Measurements from ENCODE around the gene COASY.

Gene COASY

GRCh38 chr17:42561897-42562387 lies at the start of gene COASY:
Gene COASY, plus strand, starts transcription at chr17:42562148. Its CDS starts 475 bp downstream, at chr17:42562623.
- peaks cover 40% of the 10 kb centered on the region for H3K36me3 ChIP-seq (ENCODE audit: insufficient read depth, insufficient read length, low read length)
- TF ChIP-seq YY1 (IDR thresholded peaks at IDR 0.05; ENCODE audit: insufficient read depth, insufficient read length), result no peak
- no peak for TF ChIP-seq ZNF274 (IDR thresholded peaks at IDR 0.05; ENCODE audit: low read depth, low read length)
- TF ChIP-seq SUZ12 (IDR thresholded peaks at IDR 0.05; ENCODE audit: extremely low read depth, insufficient read depth, insufficient read length), result no peak
- H3K9ac ChIP-seq (ENCODE audit: insufficient read length, low read depth), result peak within 1 kb of the TSS; percentile 87
- no peaks in the 10 kb centered on the region for H3K9me3 ChIP-seq (ENCODE audit: insufficient read depth, low read length)
- peak within 1 kb of the TSS; percentile 93 for H3K4me3 ChIP-seq (ENCODE audit: insufficient read length, low read depth)
- peaks cover 16% of the 10 kb centered on the region for H3K4me1 ChIP-seq (ENCODE audit: insufficient read depth, insufficient read length)
- H3K27me3 ChIP-seq (ENCODE audit: insufficient read depth, insufficient read length), result no peaks in the 10 kb centered on the region
- DNase-seq (ENCODE audit: low read depth, low spot score), result peak; percentile 95

- Histone ChIP-seq H3K27me3 (ENCODE audit: insufficient read depth, insufficient read length) (no peaks in the 10 kb centered on the region), H3K4me3 (ENCODE audit: insufficient read length, low read depth) (no peak overlapping the region), H3K4me1 (ENCODE audit: insufficient read depth, insufficient read length) (peaks cover 5% of the 10 kb centered on the region), H3K36me3 (ENCODE audit: insufficient read depth, insufficient read length, low read length) (peaks cover 64% of the 10 kb centered on the region), H3K9me3 (ENCODE audit: insufficient read depth, low read length) (no peaks in the 10 kb centered on the region), H3K9ac (ENCODE audit: insufficient read length, low read depth) (no peak overlapping the region)
- DNase-seq (ENCODE audit: low read depth, low spot score), result no peak
- TF ChIP-seq YY1 (IDR thresholded peaks at IDR 0.05; ENCODE audit: insufficient read depth, insufficient read length), result no peak
- TF ChIP-seq SUZ12 (IDR thresholded peaks at IDR 0.05; ENCODE audit: extremely low read depth, insufficient read depth, insufficient read length), result no peak
- TF ChIP-seq ZNF274 (IDR thresholded peaks at IDR 0.05; ENCODE audit: low read depth, low read length), result no peak
These were observed 49.7 kb upstream of the COASY start for GRCh38 chr17:42512246-42512645.

GRCh38 chr17:42512733-42513251 lies 49.2 kb upstream of the COASY start:
- Histone ChIP-seq H3K4me3 (ENCODE audit: insufficient read length, low read depth) (no peak overlapping the region), H3K9me3 (ENCODE audit: insufficient read depth, low read length) (no peaks in the 10 kb centered on the region), H3K4me1 (ENCODE audit: insufficient read depth, insufficient read length) (peaks cover 8% of the 10 kb centered on the region), H3K36me3 (ENCODE audit: insufficient read depth, insufficient read length, low read length) (peaks cover 65% of the 10 kb centered on the region), H3K27me3 (ENCODE audit: insufficient read depth, insufficient read length) (no peaks in the 10 kb centered on the region), H3K9ac (ENCODE audit: insufficient read length, low read depth) (no peak overlapping the region)
- TF ChIP-seq YY1 (IDR thresholded peaks at IDR 0.05; ENCODE audit: insufficient read depth, insufficient read length) (no peak), ZNF274 (IDR thresholded peaks at IDR 0.05; ENCODE audit: low read depth, low read length) (no peak), SUZ12 (IDR thresholded peaks at IDR 0.05; ENCODE audit: extremely low read depth, insufficient read depth, insufficient read length) (no peak)
- no peak for DNase-seq (ENCODE audit: low read depth, low spot score)

- no peak overlapping the region for H3K4me3 ChIP-seq (ENCODE audit: insufficient read length, low read depth)
- H3K9me3 ChIP-seq (ENCODE audit: insufficient read depth, low read length), result no peaks in the 10 kb centered on the region
- H3K27me3 ChIP-seq (ENCODE audit: insufficient read depth, insufficient read length), result no peaks in the 10 kb centered on the region
- TF ChIP-seq ZNF274 (IDR thresholded peaks at IDR 0.05; ENCODE audit: low read depth, low read length), result no peak
- TF ChIP-seq YY1 (IDR thresholded peaks at IDR 0.05; ENCODE audit: insufficient read depth, insufficient read length), result no peak
- no peak for TF ChIP-seq SUZ12 (IDR thresholded peaks at IDR 0.05; ENCODE audit: extremely low read depth, insufficient read depth, insufficient read length)
- H3K36me3 ChIP-seq (ENCODE audit: insufficient read depth, insufficient read length, low read length), result peaks cover 63% of the 10 kb centered on the region
- peaks cover 13% of the 10 kb centered on the region for H3K4me1 ChIP-seq (ENCODE audit: insufficient read depth, insufficient read length)
- no peak overlapping the region for H3K9ac ChIP-seq (ENCODE audit: insufficient read length, low read depth)
- no peak for DNase-seq (ENCODE audit: low read depth, low spot score)
These were observed 48.3 kb upstream of the COASY start for GRCh38 chr17:42513686-42514085.

- Histone ChIP-seq H3K36me3 (ENCODE audit: insufficient read depth, insufficient read length, low read length) (peaks cover 58% of the 10 kb centered on the region), H3K4me1 (ENCODE audit: insufficient read depth, insufficient read length) (peaks cover 19% of the 10 kb centered on the region), H3K4me3 (ENCODE audit: insufficient read length, low read depth) (no peak overlapping the region), H3K9ac (ENCODE audit: insufficient read length, low read depth) (no peak overlapping the region), H3K9me3 (ENCODE audit: insufficient read depth, low read length) (no peaks in the 10 kb centered on the region), H3K27me3 (ENCODE audit: insufficient read depth, insufficient read length) (no peaks in the 10 kb centered on the region)
- no peak for TF ChIP-seq SUZ12 (IDR thresholded peaks at IDR 0.05; ENCODE audit: extremely low read depth, insufficient read depth, insufficient read length)
- DNase-seq (ENCODE audit: low read depth, low spot score), result no peak
These were observed 47.7 kb upstream of the COASY start for GRCh38 chr17:42514279-42514678.

- Histone ChIP-seq H3K4me3 (ENCODE audit: insufficient read length, low read depth) (no peak overlapping the region), H3K36me3 (ENCODE audit: insufficient read depth, insufficient read length, low read length) (peaks cover 52% of the 10 kb centered on the region), H3K27me3 (ENCODE audit: insufficient read depth, insufficient read length) (no peaks in the 10 kb centered on the region), H3K4me1 (ENCODE audit: insufficient read depth, insufficient read length) (peaks cover 23% of the 10 kb centered on the region), H3K9ac (ENCODE audit: insufficient read length, low read depth) (no peak overlapping the region), H3K9me3 (ENCODE audit: insufficient read depth, low read length) (no peaks in the 10 kb centered on the region)
- TF ChIP-seq ZNF274 (IDR thresholded peaks at IDR 0.05; ENCODE audit: low read depth, low read length) (no peak), YY1 (IDR thresholded peaks at IDR 0.05; ENCODE audit: insufficient read depth, insufficient read length) (no peak)
- DNase-seq (ENCODE audit: low read depth, low spot score), result no peak
These were observed 47.1 kb upstream of the COASY start for GRCh38 chr17:42514867-42515266.

GRCh38 chr17:42517516-42517915 lies 44.4 kb upstream of the COASY start:
- H3K9me3 ChIP-seq (ENCODE audit: insufficient read depth, low read length), result no peaks in the 10 kb centered on the region
- H3K4me3 ChIP-seq (ENCODE audit: insufficient read length, low read depth), result no peak overlapping the region
- no peak for TF ChIP-seq YY1 (IDR thresholded peaks at IDR 0.05; ENCODE audit: insufficient read depth, insufficient read length)
- TF ChIP-seq SUZ12 (IDR thresholded peaks at IDR 0.05; ENCODE audit: extremely low read depth, insufficient read depth, insufficient read length), result no peak
- TF ChIP-seq ZNF274 (IDR thresholded peaks at IDR 0.05; ENCODE audit: low read depth, low read length), result no peak
- H3K36me3 ChIP-seq (ENCODE audit: insufficient read depth, insufficient read length, low read length), result peaks cover 54% of the 10 kb centered on the region
- no peaks in the 10 kb centered on the region for H3K27me3 ChIP-seq (ENCODE audit: insufficient read depth, insufficient read length)
- no peak overlapping the region for H3K9ac ChIP-seq (ENCODE audit: insufficient read length, low read depth)
- no peak for DNase-seq (ENCODE audit: low read depth, low spot score)
- H3K4me1 ChIP-seq (ENCODE audit: insufficient read depth, insufficient read length), result peaks cover 43% of the 10 kb centered on the region
